ENCODE data around the gene RALB. TPM values are rescaled to one million over a fixed set of nuclear protein-coding genes. Genes with fewer than 3 reads are reported as not detected.
A peak's percentile ranks its signal among the peaks of the same experiment; 100 is the strongest.

The RALB gene
- total RNA-seq, 1 experiment from 2014 or later, result 59.4 TPM

DNA sequence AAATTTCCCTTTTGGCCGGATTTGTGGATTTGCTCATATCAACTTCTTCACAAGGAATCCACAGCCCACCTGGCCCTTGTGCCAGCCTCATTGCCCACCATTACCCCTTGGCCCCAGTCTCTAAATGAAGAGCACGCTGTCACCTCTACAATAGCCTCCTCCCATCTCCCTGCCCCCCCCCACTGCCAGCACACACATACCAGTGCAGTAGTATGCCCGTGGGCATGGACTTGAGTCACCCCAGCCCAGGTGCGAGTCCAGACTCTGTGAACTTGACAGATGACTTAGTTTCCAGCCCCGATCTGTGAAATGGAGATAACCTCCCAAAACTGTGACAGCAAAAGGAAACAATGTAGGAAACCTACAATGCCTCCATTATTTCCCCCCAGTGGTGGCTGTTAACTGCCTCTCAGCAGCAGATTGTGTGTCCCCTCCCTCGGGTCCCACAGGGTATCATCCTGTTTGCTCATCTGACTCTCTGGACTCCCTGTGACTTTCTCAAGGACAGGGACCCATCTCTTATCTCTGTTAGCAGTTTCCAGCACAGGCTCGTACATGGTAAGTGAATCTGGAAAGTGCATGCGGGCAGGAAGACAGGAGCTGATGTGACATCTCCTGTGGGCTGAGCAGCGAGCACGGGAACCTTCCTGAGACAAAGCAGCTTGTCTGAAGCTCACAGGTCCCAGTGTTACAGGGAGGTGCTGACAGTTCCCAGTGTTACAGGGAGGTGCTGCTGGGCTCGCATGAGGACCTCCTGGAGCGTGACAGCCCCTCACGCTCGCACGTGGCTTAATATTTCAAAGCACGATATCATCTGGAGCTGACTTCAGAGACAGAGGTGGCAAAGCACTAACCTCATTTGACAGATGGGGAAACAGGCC lies 25.3 kb upstream of the RALB start:
- H3K27me3 ChIP-seq (replicated peaks; ENCODE audit: control insufficient read depth, insufficient read depth, low read length), result no peaks in the 10 kb centered on the region
- H3K4me3 ChIP-seq (ENCODE audit: low read depth, low read length), result no peak overlapping the region
- TF ChIP-seq CTCF (IDR thresholded peaks at IDR 0.05; ENCODE audit: insufficient read depth in 1 of 2, low read depth in 1 of 2, low read length in 1 of 2, severe bottlenecking in 1 of 2, unreplicated experiment in 1 of 2), result no peak
- no peaks in the 10 kb centered on the region for H3K27me3 Mint-ChIP-seq (ENCODE audit: insufficient read depth, unreplicated experiment)
- peaks cover 10% of the 10 kb centered on the region for H3K36me3 Mint-ChIP-seq (ENCODE audit: insufficient read depth, unreplicated experiment)
- H3K4me1 ChIP-seq, result peaks cover 42% of the 10 kb centered on the region
- peak in 1 of 2 experiments; percentile 23 for DNase-seq
- BruUV-seq (replicated peaks), result no TSS peak
- no peaks in the 10 kb centered on the region for H3K36me3 ChIP-seq (ENCODE audit: control insufficient read depth, insufficient read depth, low read length)
- no peak overlapping the region for H3K27ac Mint-ChIP-seq (ENCODE audit: unreplicated experiment)
- ChIA-PET POLR2A (interaction anchor here (0.7 kb wide), 1 partner anchor 25 kb away, joined by 4 read pairs; no protein-coding TSS in a partner anchor), CTCF (interaction anchor here (1.8 kb wide), 1 partner anchor 86 kb away, joined by 5 read pairs; no protein-coding TSS in a partner anchor)
- intact Hi-C loops (cut with micrococcal nuclease; ENCODE audit: unreplicated experiment), result loop anchor here (10.0 kb wide), 1 partner anchor 237 kb away; no protein-coding TSS in a partner anchor
- no peaks in the 10 kb centered on the region for H3K9me3 ChIP-seq
- H3K4me3 Mint-ChIP-seq (ENCODE audit: unreplicated experiment), result no peak overlapping the region
- H3K9me3 Mint-ChIP-seq (ENCODE audit: unreplicated experiment), result no peaks in the 10 kb centered on the region
- H3K4me1 Mint-ChIP-seq (ENCODE audit: low read depth, unreplicated experiment), result peaks cover 45% of the 10 kb centered on the region

DNA sequence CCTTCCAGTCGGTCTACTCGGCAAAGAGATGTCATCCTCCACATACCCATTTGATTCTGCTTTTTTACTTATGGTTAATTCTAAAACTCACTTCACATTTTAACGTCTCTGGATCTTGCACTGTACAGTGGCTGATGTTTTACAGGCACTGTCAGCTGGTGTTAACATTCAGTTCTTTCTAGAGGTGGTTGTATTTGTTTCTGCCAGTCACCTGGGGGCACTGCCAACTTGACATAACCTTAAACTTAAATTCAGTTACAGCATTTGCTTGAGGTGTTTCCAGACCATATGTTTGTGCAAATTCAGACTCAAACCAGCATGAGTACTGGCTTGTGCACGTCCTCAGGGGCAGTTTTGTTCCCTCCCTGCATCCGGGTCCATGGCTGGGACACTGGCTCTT lies 24.1 kb upstream of the RALB start:
- POLR2A ChIA-PET, result no interaction called here
- CTCF ChIA-PET, result no interaction called here
- no peaks in the 10 kb centered on the region for H3K36me3 Mint-ChIP-seq (ENCODE audit: insufficient read depth, unreplicated experiment)
- Histone ChIP-seq H3K36me3 (ENCODE audit: control insufficient read depth, insufficient read depth, low read length) (no peaks in the 10 kb centered on the region), H3K4me1 (peaks cover 42% of the 10 kb centered on the region), H3K9me3 (no peaks in the 10 kb centered on the region), H3K27me3 (replicated peaks; ENCODE audit: control insufficient read depth, insufficient read depth, low read length) (no peaks in the 10 kb centered on the region), H3K4me3 (ENCODE audit: low read depth, low read length) (no peak overlapping the region)
- no peaks in the 10 kb centered on the region for H3K27me3 Mint-ChIP-seq (ENCODE audit: insufficient read depth, unreplicated experiment)
- BruUV-seq (replicated peaks), result no TSS peak
- peaks cover 45% of the 10 kb centered on the region for H3K4me1 Mint-ChIP-seq (ENCODE audit: low read depth, unreplicated experiment)
- peak in 1 of 2 experiments; percentile 9 for DNase-seq
- no peaks in the 10 kb centered on the region for H3K9me3 Mint-ChIP-seq (ENCODE audit: unreplicated experiment)
- TF ChIP-seq CTCF (IDR thresholded peaks at IDR 0.05; ENCODE audit: insufficient read depth in 1 of 2, low read depth in 1 of 2, low read length in 1 of 2, severe bottlenecking in 1 of 2, unreplicated experiment in 1 of 2), result no peak
- intact Hi-C loops (cut with micrococcal nuclease; ENCODE audit: unreplicated experiment), result loop anchor here (10.0 kb wide), 1 partner anchor 236 kb away; no protein-coding TSS in a partner anchor
- no peak overlapping the region for H3K4me3 Mint-ChIP-seq (ENCODE audit: unreplicated experiment)
- no peak overlapping the region for H3K27ac Mint-ChIP-seq (ENCODE audit: unreplicated experiment)

- no peaks in the 10 kb centered on the region for H3K9me3 Mint-ChIP-seq (ENCODE audit: unreplicated experiment)
- Histone ChIP-seq H3K9me3 (no peaks in the 10 kb centered on the region), H3K27me3 (replicated peaks; ENCODE audit: control insufficient read depth, insufficient read depth, low read length) (no peaks in the 10 kb centered on the region), H3K4me1 (peaks cover 36% of the 10 kb centered on the region), H3K4me3 (ENCODE audit: low read depth, low read length) (no peak overlapping the region), H3K36me3 (ENCODE audit: control insufficient read depth, insufficient read depth, low read length) (no peaks in the 10 kb centered on the region)
- ChIA-PET POLR2A (interaction anchor here (0.7 kb wide), 1 partner anchor 45 kb away, joined by 9 read pairs; no protein-coding TSS in a partner anchor), CTCF (no interaction called here)
- H3K36me3 Mint-ChIP-seq (ENCODE audit: insufficient read depth, unreplicated experiment), result no peaks in the 10 kb centered on the region
- H3K27ac Mint-ChIP-seq (ENCODE audit: unreplicated experiment), result no peak overlapping the region
- DNase-seq, result peak in 1 of 2 experiments; percentile 9
- no TSS peak for BruUV-seq (replicated peaks)
- intact Hi-C loops (cut with micrococcal nuclease; ENCODE audit: unreplicated experiment), result loop anchor here (10.0 kb wide), 1 partner anchor 235 kb away; no protein-coding TSS in a partner anchor
- TF ChIP-seq CTCF (IDR thresholded peaks at IDR 0.05; ENCODE audit: insufficient read depth in 1 of 2, low read depth in 1 of 2, low read length in 1 of 2, severe bottlenecking in 1 of 2, unreplicated experiment in 1 of 2), result no peak
- no peaks in the 10 kb centered on the region for H3K27me3 Mint-ChIP-seq (ENCODE audit: insufficient read depth, unreplicated experiment)
- no peak overlapping the region for H3K4me3 Mint-ChIP-seq (ENCODE audit: unreplicated experiment)
- peaks cover 39% of the 10 kb centered on the region for H3K4me1 Mint-ChIP-seq (ENCODE audit: low read depth, unreplicated experiment)
These were observed 23.3 kb upstream of the RALB start for GRCh38 chr2:120229341-120229740.
